Measurements from ENCODE around the gene REG1B.

REG1B gene, protein sequence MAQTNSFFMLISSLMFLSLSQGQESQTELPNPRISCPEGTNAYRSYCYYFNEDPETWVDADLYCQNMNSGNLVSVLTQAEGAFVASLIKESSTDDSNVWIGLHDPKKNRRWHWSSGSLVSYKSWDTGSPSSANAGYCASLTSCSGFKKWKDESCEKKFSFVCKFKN

DNA sequence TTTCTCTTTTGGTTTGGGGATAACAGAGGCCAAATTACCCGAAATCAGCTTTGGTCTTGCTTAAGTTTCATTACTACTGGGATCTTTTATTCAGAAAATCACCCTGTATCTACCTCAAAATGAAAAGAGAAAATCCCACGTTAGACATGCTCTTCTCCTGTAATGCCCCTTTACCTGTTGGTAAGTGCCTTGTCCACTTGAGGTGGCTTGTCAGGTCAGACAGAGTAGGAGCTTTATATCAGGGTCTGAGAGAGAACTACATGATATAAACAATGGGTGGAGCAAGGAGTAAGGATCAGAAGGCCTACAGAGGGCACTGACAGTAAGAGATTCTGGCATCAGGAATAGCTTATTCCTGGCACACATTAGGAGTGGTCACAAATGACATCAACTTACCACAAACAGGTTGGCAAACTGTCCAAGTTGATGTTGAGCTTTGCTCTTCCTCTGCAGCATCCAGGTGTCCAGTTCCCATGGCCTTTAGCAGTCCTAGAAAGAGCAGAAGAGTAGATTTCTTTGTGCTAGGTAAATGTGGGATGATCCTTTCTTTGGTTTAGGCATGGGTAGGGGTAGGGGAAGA is at the start of gene REG1B:
TSS of gene REG1B (minus strand) at position 209 of the 580 bp plus-strand sequence. CDS start 381 bp downstream, outside the sequence.
- no peak for DNase-seq

DNA sequence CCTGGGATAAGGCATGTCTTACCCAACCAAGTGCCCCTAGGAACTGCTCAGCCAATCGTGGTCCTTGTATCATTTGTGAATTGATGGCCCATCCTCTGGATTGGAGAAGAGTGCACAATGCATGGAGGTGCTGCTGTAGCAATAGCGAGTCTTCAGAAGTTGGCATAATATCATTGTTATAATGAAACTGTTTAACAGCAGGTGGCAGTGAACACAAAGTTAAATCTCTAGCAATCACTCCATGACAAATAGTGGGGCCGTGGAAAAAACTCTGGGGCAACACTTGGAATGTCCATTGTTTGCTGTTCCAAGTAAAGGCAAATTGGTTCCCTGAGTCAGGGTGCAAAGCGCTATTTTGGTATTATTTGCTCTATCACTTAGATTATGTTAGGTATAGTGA is 43.9 kb upstream of the REG1B start:
- DNase-seq, result no peak

DNA sequence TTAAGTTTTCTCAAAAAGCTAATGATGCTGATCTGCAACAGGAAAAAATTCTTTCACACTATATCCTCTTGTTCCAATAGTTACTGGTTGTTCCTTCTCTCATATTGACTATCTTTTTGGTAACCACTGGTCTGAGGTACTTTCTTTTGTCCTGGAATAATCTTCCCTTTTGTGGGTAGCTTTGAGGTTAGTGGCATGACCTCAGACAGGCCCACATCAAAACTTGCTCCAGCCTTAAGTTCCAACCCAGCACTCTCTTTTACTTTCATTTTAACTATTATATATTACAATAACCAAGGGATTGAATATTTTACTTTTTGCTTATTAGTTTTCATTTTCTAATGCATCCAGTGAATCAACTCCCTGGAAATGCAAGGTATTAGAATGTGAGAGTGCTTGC is 42.0 kb upstream of the REG1B start:
- no peak for DNase-seq

DNA sequence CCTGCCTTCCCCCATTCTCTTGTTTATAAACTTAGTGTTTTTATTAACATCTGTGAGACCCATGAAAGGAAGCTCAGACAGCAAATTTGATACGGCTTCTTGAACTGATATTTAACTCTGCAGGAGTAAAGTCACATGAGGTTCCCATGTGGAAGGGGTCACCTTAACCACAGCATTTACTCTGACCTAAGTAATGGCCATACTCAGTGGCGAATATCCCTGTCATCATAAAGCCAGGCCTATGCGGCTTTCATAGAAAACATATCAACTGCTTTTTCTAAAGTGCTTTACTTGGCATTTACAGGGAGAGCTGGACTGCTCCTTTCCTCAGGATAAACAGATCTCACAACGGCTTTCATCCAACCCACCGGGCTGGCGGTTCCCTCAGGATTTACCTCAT is 41.5 kb upstream of the REG1B start:
- DNase-seq, result no peak

DNA sequence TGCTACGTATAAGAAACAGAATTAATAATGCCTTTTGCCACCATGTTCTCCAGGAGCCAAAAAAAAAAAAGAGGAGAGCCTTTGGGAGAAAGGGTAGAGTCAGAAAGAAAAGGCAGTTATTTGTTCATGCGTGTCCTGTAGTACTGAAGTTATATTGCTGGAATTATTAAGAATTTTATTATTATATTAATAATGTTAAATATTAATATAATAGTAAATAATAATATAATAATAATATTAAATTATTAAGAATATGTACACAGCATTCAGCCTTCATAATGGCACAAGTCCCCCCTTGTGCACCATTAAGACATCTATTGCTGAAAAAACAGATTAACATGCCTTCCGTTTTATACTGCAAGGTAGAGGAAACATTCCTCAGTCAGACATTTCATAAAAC is 40.6 kb upstream of the REG1B start:
- no peak for DNase-seq

DNA sequence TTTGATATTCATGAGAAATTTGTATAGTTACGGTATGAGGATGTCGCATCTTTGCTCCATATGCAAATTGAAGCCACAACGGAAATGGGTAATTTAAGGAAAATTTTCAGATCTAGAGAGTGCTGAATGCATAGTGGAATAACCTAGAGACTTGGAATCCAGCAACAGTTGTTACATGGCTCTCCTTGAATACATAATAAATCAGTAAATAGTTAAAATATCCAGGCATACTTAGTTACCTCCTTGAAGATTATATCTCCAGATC is 37.9 kb upstream of the REG1B start:
- no peak for DNase-seq

DNA sequence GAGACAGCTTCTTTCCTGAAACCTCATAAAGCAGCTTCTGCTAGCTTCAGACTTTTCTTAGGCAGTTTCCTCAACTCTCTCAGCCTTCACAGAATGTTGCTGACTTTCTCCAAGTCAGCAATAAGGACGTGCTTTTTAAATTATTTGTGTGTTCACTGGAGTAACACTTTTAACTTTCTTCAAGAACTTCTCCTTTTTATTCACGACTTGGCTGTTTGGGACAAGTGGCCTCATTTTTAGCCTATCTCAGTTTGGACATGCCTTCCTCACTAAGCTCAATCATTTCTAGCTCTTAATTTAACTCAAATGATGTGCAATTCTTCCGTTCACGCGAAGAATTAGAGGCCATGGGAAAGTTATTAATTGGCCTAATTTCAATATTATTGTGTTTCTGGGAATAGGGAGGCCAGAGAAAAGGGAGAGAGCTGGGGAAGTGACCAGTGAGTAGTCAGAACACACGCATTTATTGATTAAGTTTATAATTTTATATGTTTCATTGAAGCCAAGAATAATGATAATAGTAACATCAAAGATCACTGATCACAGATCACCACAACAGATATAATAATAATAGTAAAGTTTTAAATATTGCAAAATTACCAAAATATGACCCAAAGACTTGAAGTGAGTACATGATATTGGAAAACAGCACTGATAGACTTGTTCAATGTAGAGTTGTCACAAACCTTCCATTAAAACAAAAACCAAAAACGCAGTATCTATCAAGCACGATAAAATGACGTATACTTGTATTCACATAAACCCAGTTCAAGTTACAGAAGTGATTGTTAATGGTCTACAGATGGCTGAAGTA is 37.3 kb upstream of the REG1B start:
- no peak for DNase-seq

DNA sequence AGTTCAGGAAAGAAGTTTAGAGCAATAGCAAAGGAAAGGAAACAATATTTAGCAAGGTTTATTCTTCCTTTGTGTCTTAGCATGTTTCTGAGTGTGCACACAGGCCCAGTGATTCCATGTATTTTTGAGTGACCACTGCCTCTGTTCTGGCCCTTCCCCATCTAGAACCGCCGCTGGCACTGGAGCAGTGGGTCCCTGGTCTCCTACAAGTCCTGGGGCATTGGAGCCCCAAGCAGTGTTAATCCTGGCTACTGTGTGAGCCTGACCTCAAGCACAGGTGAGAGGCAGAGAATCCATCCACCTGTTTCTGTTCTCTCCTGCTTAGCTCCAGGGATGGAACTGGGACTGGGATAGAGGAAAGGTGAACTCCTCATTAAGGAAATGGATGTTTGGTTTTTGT is 34.9 kb upstream of the REG1B start:
- no peak for DNase-seq

DNA sequence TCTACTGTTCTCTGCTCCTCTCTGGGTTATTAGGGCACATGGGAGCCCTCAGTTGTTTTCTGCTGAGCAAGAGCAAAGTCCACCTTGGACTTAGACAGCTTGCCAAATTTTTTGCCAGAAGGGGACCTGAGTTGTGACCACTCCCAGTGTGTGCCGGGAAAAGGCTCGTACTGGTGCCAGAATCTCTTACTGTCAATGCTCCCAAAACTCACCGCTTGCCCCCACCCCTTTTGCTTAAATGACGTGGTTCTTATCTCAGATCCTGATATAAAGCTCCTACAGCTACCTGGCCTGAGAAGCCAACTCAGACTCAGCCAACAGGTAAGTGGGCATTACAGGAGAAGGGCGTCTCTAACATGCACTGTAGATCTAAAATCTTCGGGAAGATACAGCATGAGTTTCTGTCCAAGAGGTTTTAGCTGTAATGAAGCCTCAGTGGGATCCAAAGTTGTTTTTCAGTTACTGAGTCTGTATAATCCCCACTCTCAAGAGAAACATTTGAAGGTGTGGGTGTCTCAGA is 32.5 kb upstream of the REG1B start, which contains the start of gene REG1A:
TSS of gene REG1A (plus strand) at position 295 of the 520 bp plus-strand sequence. CDS start 374 bp downstream, outside the sequence.
- DNase-seq, result no peak

DNA sequence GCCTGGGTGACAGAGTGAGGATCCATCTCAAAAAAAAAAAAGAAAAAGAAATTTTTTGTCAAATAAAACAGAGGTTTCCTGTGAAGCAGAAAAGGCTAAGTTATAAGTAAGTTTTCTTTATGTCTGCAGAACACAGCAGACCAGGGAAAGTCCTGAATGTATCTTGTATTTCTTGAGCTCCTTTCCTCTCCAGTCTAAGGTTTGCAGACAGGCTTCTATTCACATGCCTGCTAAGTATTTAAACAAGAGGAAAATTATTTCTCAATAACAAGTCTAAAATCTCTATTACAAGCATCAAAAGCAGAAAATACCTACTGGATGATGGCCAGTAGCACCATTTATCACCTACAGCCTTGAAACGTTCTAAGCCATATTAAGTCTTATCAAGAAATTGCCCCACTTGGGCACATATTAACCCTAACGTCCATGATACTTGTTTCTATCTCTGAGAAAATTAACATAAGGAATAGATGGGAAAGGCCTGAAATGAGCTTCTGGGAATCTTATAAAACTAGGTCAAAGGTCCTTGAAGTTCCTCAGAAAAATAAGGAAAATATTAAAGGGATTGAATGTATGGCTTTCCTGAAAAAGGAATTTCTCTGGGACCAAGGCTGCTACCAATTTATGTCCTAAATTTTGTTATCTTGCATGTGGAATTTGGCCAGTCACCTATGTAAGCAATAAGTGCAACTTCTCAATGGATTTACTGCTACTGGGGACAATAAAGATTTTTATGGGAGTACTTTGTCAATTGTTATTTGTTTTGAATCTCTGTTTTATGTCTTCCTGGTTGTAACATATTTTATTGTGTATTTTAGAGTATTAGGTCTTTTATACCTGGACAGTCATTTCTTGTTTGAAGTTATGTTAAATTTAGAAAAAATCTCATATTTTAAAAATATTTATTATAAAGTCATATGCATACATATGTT is 29.5 kb upstream of the REG1B start:
- DNase-seq, result no peak

DNA sequence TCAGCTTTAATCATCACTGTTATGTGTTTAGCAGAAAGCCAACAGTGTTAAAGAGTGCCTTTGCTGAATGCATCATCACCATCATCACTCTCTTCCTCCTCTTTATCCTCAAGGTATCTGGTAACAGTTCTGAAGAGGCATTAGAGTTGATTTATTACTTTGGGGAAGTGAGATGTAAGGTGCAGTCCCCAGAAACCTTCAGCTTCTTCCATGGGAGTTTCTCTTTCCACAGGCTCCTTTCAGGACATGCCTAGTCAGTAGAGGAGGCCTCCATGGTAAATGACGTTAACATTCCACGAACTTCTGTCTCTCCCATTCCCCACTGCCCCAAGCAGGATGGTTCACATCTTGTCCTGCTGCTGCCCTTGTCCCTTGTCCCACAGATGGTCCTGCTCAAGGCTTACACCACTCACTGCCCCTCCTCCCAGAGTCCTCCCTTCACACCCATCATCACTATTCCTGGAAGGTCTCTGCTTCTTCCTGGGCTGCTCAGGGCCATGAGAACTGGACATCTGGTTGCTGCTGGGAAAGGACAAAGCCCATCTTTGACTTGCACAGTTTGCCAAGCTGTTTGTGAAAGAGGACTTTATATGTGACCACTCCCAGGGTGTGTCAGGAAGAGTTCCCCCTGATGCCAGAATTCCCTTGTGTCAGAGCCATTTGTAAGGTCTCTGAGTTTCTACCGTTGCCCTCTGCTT is 27.2 kb upstream of the REG1B start:
- no peak for DNase-seq

DNA sequence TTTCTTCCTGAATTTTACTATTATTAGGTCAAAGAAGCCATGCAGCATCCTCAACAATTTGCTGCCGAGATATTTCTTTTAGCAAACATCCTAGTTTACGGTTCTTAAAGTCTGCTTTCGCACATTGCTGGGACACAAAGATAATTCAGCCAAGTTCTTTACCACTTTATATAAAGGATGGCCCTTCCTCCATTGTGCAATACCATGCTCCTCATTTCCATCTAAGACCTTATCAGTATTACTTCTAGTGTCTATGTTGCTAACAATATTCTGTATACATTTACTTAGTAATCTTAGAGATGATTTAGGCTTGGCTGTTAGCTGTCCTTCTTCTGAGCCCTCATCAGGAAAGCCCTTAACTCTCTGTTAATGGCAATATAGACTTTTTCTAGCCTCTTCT is 24.5 kb upstream of the REG1B start:
- no peak for DNase-seq

DNA sequence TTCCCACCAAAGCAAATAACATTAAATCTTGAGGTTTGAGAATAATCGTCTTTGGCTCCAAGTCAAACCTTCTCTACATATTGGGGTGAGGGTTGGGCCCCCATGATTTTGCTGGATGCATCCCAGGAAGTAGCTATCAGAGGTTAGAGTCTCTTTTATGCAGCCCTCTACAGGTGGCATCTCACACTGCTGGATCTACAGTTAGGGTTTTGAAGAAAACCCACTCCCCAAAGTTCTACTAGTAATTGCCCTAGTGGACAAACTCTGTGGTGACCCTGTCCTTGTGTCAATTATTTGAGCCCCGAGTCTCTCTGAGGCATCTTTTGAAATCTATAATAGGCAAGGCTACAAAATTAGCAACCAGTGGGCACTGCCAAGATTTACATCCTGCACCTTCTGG is 17.5 kb upstream of the REG1B start:
- DNase-seq, result no peak

DNA sequence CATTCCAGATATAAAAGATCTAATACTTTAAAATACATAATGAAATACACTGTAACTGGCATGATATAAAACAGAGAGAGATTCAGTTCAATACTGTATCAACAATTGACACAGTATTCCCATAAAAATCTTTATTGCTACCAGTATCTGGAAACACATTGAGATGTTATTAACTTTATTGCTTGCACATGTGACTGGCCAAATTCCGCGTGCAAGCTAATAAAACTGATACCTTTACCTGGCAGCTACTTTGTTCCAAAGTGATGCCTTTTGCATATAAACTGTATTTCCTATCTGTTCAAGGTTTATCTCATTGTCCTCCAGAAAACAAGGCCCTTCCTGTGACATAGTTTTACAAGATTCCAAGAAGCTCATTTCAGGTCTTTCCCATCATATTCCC is 15.4 kb upstream of the REG1B start:
- no peak for DNase-seq

DNA sequence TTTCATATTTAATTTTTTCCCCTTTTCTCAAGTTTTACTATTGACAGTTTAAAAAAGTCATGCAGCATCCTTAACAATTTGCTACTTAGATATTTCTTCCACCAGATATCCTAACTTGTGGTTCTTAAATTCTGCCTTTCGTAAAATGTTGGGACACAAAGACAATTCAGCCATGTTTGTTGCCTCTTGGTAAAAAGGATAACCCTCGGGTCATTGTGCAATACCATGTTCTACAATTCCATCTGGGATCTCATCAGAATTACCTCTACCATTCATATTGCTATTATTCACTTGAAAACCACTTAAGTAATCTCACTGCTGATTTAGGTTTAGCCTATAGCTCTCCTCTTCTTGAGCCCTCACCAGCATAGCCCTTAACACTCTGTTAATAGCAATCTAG is 13.2 kb upstream of the REG1B start:
- no peak for DNase-seq

DNA sequence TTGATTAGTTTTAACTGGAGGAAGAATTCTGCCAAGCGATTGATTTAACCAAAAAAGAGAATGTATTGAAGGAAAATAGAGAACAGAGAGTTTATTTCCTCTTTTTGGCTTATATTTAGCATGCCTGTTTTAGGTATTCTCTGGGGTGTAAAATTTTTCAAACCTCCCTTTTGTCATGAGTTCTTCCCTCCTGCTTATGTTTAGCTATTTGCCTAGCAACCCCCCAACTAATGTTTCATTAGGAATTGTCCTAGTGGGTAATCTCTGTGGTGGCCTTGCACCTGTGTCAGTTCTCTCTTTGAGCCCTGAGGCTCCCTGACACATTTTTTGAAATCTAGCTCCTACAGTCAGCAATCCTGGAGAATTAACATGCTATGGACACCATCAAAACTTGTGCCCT is 12.5 kb upstream of the REG1B start:
- DNase-seq, result no peak

DNA sequence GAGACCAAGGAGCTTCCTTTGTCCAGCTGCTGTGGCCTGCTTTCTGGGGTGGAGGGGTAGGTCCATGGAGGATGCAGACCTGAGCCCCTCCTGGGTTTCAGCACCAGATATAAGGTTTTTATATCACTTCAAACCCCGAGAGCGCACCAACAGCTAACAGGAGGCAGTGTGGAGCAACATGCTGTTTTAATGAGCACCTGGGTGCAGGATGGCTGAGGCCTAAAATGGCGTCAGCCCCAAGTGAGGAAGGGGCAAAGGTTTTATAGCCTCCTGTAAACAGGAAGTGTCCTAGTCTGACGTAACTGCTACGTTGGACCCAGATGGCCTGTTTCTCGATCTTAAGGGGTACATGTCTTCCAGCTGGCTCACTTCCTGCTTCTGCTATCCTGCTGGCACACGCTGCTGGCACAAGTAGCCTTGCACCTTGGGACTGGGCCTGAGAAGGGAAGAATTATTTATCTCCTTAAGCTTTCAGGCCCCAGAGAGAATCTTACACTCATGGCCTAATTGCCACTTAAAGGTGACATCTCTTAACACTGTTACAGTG is 11.4 kb upstream of the REG1B start:
- no peak for DNase-seq

DNA sequence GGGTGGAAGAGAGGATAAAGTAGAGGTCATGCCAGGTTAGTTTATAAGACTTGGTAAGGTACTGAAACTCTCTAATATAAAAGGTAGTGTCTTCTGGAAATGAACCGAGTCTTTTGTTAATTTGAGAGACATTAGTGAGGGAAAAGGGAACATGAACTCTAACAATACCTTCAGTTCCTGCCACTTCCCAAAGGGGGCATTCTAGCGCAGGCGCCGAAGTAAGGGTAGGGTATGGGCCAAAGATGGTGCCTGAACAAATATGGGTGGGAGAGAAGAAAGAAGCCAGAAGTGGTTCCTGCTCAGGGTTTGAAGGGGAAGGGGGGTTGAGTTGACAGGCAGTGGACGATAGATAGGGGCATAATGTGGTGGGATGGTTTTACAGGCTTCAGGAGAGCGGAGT is 10.1 kb upstream of the REG1B start:
- no peak for DNase-seq

DNA sequence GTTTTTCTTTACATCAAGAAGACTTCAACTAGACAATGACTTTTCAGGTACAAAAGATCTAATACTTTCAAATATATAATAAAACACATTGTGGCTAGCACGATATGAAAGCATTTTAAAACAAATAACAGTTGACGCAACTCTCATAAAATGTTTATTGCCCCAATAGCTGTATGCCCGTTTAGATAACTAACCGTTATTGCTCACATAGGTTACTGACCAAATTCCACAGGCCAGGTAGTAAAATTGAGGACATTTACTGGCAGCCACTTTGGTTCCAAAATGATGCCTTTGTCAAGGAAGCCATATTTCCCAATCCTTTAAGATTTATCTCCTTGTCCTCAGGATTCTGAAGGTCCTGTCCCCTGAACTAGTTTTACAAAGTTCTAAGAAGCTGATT is 2.9 kb upstream of the REG1B start:
- DNase-seq, result no peak

DNA sequence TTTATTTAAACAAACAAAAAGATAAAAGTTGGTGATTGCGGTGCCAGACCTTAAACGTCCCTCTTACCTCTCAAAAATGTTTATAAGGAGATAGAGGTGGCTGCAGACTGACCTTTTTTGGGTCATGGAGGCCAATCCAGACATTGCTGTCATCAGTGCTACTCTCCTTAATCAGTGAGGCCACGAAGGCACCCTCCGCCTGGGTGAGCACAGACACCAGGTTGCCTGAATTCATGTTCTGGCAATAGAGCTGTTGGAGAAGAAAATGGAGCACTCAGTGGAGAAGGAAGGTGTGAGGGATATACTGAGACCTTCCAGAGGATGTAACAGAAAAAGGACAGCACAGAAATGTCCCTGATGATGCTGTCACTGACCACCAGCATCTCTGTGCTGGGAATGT is 1.5 kb downstream of the REG1B start:
- no peak for DNase-seq

DNA sequence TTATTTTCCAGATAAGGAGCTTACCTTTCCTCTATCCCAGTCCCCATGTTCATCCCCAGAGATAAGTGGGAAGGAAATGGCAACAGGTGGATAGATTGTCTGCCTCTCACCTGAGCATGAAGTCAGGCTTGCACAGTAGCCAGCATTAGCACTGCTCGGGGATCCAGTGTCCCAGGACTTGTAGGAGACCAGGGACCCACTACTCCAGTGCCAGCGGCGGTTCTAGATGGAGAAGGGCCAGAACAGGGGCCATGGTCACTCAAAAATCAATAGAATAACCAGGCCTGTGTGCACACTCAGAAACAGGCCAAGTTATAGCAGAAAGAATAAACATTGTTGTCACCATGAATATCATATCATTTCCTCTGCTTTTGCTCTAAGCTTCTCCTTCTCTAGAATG is 2.4 kb downstream of the REG1B start:
- DNase-seq, result no peak

DNA sequence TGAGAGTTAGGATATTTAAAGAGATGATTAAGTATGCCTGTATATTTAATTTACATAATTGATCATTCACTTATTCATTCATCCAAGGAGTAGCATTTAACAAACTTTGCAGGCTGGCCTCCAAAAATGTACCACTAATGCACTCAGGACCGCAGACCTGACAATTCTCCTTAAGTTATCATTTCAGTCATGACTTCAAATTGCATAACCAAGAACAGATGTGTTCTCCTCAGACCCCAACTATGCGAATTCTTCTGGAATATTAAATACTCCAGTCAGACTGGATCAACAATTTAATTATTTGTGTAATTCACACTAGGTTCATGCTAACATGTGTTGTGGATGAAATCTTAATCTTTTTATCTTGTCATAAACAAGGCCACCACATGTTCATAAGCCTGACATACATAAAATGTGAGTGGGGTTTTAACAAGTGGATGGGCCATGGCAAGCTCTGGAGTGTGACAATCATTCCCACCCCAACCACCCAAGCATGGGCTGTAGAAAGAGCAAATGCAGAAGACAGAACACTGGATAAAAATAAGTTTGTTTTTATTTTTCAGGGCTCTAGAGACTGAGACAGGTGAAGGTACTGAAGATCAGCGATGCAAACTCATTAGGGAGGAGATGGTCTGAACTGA is 3.2 kb downstream of the REG1B start:
- no peak for DNase-seq
